RWPE2 (cell line): ENCODE measurements around the gene HTATSF1.

Experiments used
- ATAC-seq: fragments of 200-7000 bp; cut with Tn5 transposase; 3 replicates; pipeline ENCODE4 v1.9.1; 2021; ENCODE audit warnings: low read depth
- DNase-seq: peaks from one replicate; pipeline ENCODE4 v3.0.0-alpha.2; 2020; ENCODE audit warnings: low spot score
- H3K27ac ChIP-seq: fragments of 450-650 bp; 2 replicates; pipeline ENCODE4 v1.5.1; 2017; ENCODE audit warnings: mild to moderate bottlenecking; ENCODE audit not compliant: poor library complexity, severe bottlenecking
- H3K27me3 ChIP-seq: fragments of 250-450 bp; sonication (Bioruptor Pico); 2 replicates; pipeline ENCODE4 v1.5.1; 2021; ENCODE audit warnings: mild to moderate bottlenecking, moderate library complexity; ENCODE audit not compliant: insufficient read depth, poor library complexity, severe bottlenecking
- H3K36me3 ChIP-seq: fragments of 250-450 bp; sonication (Bioruptor Pico); 2 replicates; pipeline ENCODE4 v1.5.1; 2020; ENCODE audit warnings: low read depth, mild to moderate bottlenecking, moderate library complexity
- H3K4me1 ChIP-seq: fragments of 250-450 bp; sonication (Bioruptor Pico); 2 replicates; pipeline ENCODE4 v1.5.1; 2021; ENCODE audit warnings: mild to moderate bottlenecking, moderate library complexity; ENCODE audit not compliant: insufficient read depth, poor library complexity, severe bottlenecking
- H3K4me3 ChIP-seq: fragments of 250-450 bp; sonication (Bioruptor Pico); 2 replicates; pipeline ENCODE4 v1.5.1; 2021; ENCODE audit warnings: mild to moderate bottlenecking, moderate library complexity; ENCODE audit not compliant: severe bottlenecking
- H3K9me3 ChIP-seq: fragments of 250-450 bp; sonication (Bioruptor Pico); 2 replicates; pipeline ENCODE4 v1.5.1; 2021; ENCODE audit warnings: mild to moderate bottlenecking, moderate library complexity; ENCODE audit not compliant: severe bottlenecking
- TF ChIP-seq, protein P1 (sequence below): fragments of 450-650 bp; IDR thresholded peaks from one replicate; pipeline ENCODE4 v1.5.1; 2017; ENCODE audit warnings: mild to moderate bottlenecking, moderate library complexity; ENCODE audit not compliant: poor library complexity, severe bottlenecking

HTATSF1 gene

DNA sequence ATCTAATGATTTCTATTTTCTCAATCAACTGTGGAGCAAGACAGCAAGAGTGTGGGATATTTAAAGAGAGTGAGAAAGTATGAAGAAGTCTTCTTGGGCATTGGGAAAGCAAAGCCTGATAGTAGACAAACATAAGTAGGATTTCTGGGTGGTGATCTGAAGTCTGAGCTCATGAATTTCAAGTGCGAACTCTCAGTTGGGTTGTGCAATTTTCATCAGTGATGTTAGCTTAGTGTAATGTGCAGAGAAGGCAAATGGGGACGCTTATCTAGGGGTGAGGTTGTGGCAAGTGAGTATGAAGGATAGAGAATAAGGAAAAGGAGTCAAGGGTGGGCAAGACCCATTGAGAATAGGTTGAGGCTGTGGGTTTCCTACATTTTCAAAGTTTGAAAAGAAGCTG lies 58.3 kb downstream of the HTATSF1 start:
- no peak for ATAC-seq
- H3K27me3 ChIP-seq, result no peaks in the 10 kb centered on the region
- no peaks in the 10 kb centered on the region for H3K9me3 ChIP-seq
- no peak overlapping the region for H3K4me3 ChIP-seq
- DNase-seq, result no peak
- no peak overlapping the region for H3K27ac ChIP-seq
- TF ChIP-seq, protein P1, sequence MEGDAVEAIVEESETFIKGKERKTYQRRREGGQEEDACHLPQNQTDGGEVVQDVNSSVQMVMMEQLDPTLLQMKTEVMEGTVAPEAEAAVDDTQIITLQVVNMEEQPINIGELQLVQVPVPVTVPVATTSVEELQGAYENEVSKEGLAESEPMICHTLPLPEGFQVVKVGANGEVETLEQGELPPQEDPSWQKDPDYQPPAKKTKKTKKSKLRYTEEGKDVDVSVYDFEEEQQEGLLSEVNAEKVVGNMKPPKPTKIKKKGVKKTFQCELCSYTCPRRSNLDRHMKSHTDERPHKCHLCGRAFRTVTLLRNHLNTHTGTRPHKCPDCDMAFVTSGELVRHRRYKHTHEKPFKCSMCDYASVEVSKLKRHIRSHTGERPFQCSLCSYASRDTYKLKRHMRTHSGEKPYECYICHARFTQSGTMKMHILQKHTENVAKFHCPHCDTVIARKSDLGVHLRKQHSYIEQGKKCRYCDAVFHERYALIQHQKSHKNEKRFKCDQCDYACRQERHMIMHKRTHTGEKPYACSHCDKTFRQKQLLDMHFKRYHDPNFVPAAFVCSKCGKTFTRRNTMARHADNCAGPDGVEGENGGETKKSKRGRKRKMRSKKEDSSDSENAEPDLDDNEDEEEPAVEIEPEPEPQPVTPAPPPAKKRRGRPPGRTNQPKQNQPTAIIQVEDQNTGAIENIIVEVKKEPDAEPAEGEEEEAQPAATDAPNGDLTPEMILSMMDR, result no peak
- H3K4me1 ChIP-seq, result no peaks in the 10 kb centered on the region
- no peaks in the 10 kb centered on the region for H3K36me3 ChIP-seq
